ENCODE results near the gene PPM1M. TPM values are rescaled to one million over a fixed set of nuclear protein-coding genes. Genes with fewer than 3 reads are reported as not detected.

The PPM1M gene
- total and polyA plus RNA-seq, 2 experiments from 2014 or later, result 2.2 to 4.0 TPM

DNA sequence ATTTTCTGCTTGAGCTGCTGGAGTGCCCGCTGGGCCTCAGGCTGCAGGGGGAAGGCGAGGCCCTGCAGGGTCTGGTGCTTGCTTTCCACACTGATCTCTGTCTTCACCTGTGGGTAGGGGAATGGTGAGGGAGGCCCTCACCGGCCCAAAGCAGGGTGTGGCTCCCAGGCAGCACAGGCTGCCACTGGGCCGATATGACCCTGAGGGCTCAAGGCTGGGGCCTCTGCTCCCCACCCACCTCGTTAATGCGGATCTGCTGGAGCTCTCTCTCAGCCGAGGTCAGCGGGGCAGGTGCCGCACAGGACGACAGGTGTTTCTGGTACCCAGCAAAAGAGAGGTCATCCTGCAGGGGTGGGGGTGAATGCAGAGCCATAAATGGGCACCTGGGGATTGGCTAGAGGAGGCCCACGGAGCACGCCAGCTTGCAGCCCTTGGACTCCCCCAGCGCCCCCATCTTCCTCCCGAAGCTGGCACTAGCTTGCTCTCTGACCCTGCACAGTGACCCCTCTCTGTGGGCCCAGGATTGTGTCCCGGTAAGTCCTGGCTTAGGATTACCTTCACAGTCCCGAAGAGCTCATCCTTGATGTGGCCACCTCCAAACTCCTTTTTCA is 14.6 kb upstream of the PPM1M start (continued):
- TF ChIP-seq ZNF331 (CRISPR knock-in tag; IDR thresholded peaks at IDR 0.05; ENCODE audit: low read depth) (no peak), JUNB (IDR thresholded peaks at IDR 0.05; ENCODE audit: unreplicated experiment) (no peak), EZH2phosphoT487 (IDR thresholded peaks at IDR 0.05; ENCODE audit: unreplicated experiment) (no peak), CREB1 (CRISPR knock-in tag; IDR thresholded peaks at IDR 0.05; ENCODE audit: low read depth) (no peak), ZNF114 (CRISPR knock-in tag; IDR thresholded peaks at IDR 0.05) (no peak)
- TF ChIP-seq, protein P1, sequence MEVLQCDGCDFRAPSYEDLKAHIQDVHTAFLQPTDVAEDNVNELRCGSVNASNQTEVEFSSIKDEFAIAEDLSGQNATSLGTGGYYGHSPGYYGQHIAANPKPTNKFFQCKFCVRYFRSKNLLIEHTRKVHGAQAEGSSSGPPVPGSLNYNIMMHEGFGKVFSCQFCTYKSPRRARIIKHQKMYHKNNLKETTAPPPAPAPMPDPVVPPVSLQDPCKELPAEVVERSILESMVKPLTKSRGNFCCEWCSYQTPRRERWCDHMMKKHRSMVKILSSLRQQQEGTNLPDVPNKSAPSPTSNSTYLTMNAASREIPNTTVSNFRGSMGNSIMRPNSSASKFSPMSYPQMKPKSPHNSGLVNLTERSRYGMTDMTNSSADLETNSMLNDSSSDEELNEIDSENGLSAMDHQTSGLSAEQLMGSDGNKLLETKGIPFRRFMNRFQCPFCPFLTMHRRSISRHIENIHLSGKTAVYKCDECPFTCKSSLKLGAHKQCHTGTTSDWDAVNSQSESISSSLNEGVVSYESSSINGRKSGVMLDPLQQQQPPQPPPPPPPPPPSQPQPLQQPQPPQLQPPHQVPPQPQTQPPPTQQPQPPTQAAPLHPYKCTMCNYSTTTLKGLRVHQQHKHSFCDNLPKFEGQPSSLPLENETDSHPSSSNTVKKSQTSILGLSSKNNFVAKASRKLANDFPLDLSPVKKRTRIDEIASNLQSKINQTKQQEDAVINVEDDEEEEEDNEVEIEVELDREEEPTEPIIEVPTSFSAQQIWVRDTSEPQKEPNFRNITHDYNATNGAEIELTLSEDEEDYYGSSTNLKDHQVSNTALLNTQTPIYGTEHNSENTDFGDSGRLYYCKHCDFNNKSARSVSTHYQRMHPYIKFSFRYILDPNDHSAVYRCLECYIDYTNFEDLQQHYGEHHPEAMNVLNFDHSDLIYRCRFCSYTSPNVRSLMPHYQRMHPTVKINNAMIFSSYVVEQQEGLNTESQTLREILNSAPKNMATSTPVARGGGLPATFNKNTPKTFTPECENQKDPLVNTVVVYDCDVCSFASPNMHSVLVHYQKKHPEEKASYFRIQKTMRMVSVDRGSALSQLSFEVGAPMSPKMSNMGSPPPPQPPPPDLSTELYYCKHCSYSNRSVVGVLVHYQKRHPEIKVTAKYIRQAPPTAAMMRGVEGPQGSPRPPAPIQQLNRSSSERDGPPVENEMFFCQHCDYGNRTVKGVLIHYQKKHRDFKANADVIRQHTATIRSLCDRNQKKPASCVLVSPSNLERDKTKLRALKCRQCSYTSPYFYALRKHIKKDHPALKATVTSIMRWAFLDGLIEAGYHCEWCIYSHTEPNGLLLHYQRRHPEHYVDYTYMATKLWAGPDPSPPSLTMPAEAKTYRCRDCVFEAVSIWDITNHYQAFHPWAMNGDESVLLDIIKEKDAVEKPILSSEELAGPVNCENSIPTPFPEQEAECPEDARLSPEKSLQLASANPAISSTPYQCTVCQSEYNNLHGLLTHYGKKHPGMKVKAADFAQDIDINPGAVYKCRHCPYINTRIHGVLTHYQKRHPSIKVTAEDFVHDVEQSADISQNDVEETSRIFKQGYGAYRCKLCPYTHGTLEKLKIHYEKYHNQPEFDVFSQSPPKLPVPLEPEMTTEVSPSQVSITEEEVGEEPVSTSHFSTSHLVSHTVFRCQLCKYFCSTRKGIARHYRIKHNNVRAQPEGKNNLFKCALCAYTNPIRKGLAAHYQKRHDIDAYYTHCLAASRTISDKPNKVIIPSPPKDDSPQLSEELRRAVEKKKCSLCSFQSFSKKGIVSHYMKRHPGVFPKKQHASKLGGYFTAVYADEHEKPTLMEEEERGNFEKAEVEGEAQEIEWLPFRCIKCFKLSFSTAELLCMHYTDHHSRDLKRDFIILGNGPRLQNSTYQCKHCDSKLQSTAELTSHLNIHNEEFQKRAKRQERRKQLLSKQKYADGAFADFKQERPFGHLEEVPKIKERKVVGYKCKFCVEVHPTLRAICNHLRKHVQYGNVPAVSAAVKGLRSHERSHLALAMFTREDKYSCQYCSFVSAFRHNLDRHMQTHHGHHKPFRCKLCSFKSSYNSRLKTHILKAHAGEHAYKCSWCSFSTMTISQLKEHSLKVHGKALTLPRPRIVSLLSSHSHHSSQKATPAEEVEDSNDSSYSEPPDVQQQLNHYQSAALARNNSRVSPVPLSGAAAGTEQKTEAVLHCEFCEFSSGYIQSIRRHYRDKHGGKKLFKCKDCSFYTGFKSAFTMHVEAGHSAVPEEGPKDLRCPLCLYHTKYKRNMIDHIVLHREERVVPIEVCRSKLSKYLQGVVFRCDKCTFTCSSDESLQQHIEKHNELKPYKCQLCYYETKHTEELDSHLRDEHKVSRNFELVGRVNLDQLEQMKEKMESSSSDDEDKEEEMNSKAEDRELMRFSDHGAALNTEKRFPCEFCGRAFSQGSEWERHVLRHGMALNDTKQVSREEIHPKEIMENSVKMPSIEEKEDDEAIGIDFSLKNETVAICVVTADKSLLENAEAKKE (CRISPR knock-in tag; IDR thresholded peaks at IDR 0.05), result no peak

DNA sequence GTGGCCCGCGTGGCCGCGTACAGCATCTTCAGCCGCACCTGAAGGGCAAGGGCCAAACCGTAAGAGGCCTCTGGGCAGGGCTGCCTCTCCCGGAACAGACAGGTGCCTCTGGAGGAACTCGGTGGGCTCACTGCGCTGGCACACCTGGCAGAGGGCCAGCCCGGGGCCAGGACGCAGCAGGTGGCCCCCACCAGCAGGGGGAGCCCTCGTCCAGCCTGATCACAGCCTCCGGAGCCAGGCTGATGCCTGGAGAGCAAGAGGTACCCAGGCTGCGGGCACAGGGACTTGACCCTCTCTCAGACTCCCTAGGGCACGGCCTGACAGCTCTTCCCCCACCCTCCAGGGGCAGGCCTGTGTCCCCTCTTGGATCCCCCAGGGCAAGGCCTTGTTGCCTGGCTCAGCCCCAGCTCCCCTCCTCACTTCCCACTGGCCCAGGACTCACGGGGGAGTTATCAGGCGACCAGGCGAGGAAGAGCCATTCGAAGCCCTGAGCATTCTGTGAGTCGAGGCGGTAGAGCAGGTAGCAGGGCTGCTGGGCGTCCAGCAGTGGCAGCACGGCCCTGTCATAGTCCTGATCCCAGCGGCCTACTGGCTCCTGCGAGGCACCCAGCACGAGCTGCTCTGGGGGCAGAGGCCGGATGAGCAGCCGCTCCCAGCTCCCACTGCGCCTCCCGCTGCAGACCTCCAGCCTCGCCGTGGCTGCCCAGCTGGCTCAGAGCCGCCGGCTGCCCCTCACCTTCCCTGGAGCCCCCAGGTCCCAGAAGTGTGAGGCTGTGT is 13.9 kb upstream of the PPM1M start:
- H3K9me2 ChIP-seq (ENCODE audit: insufficient read depth), result no peaks in the 10 kb centered on the region
- Mint-ChIP-seq H3K36me3 (ENCODE audit: low read depth) (peaks cover 24% of the 10 kb centered on the region), H3K4me1 (peaks cover 18% of the 10 kb centered on the region), H3K27ac (no peak overlapping the region), H3K27me3 (ENCODE audit: insufficient read depth, low read depth, poor library complexity) (peaks cover 9% of the 10 kb centered on the region), H3K9me3 (no peaks in the 10 kb centered on the region), H3K4me3 (no peak overlapping the region)
- H3K4me3 ChIP-seq, result no peak overlapping the region
- no peak overlapping the region for H3K4me2 ChIP-seq
- peaks cover 10% of the 10 kb centered on the region; the same call in 1 of the 2 replicates for H3K79me2 ChIP-seq (replicated peaks; ENCODE audit: insufficient read depth)
- H3K27me3 ChIP-seq (ENCODE audit: insufficient read depth), result no peaks in the 10 kb centered on the region
- H3K4me1 ChIP-seq (ENCODE audit: insufficient read depth), result peaks cover 6% of the 10 kb centered on the region
- H2AFZ ChIP-seq, result no peak overlapping the region
- no peak overlapping the region for H3K27ac ChIP-seq (ENCODE audit: low read depth)
- H3F3A ChIP-seq (replicated peaks; ENCODE audit: low read depth), result 0 out of 2 replicates have a peak, but pooled peaks cover 8% of the 10 kb centered on the region
- peaks cover 3% of the 10 kb centered on the region; the same call in 1 of the 2 replicates for H3K36me3 ChIP-seq (ENCODE audit: insufficient read depth)
- DNase-seq (ENCODE audit: low spot score), result peak; percentile 81
- 0 out of 2 replicates have a peak, but pooled peaks cover 5% of the 10 kb centered on the region for H4K20me1 ChIP-seq (replicated peaks; ENCODE audit: insufficient read depth)
- peak; percentile 87 for ATAC-seq
- TF ChIP-seq EZH2 (IDR thresholded peaks at IDR 0.05; ENCODE audit: low read depth, unreplicated experiment) (no peak), CTCF (conservative IDR thresholded peaks at IDR 0.05; ENCODE audit: low read depth in 2 of 2) (peak; percentile 73 to 94)

Data from GM23338 (cell line).